Measurements from ENCODE around the gene SULT4A1. TPM values are rescaled to one million over a fixed set of nuclear protein-coding genes. Genes with fewer than 3 reads are reported as not detected.

SULT4A1 gene
- total and polyA plus RNA-seq, 2 of the 4 experiments (the other 2 are of a cell fraction) = 1.1 to 5.2 TPM

GRCh38 chr22:43835736-43836135 is 26.6 kb downstream of the SULT4A1 start:
- Histone ChIP-seq H3K79me1 (ENCODE audit: low read depth in 1 of 2, low read length in 2 of 2) (no peaks in the 10 kb centered on the region), H3K4me1 (ENCODE audit: control insufficient read depth, insufficient read depth, low read length) (peaks cover 4% of the 10 kb centered on the region; the same call in 1 of the 2 replicates), H3K36me3 (ENCODE audit: control insufficient read depth, insufficient read depth, low read length) (peaks cover 9% of the 10 kb centered on the region; the same call in 1 of the 2 replicates), H3K23ac (ENCODE audit: low read depth, low read length) (no peak overlapping the region), H2AK5ac (ENCODE audit: low read depth, low read length) (no peak overlapping the region), H4K8ac (ENCODE audit: low read depth in 2 of 2, low read length in 2 of 2) (no peak overlapping the region), H2AFZ (replicated peaks; ENCODE audit: low read length, poor library complexity) (peak overlapping the region; percentile 14), H3K18ac (ENCODE audit: low read depth, low read length) (no peak overlapping the region), H3K27ac (ENCODE audit: insufficient read depth, low read length) (no peak overlapping the region), H2BK20ac (ENCODE audit: low read depth, low read length) (no peak overlapping the region), H3K9me3 (ENCODE audit: control insufficient read depth, insufficient read depth, low read length) (no peaks in the 10 kb centered on the region), H2BK15ac (ENCODE audit: low read depth, low read length) (no peak overlapping the region), H2AK9ac (replicated peaks; ENCODE audit: low read depth, low read length, poor library complexity) (no peak overlapping the region), H3K9me1 (ENCODE audit: insufficient read depth, low read length) (no peaks in the 10 kb centered on the region), H4K5ac (ENCODE audit: low read depth, low read length) (no peak overlapping the region), H3K14ac (replicated peaks; ENCODE audit: low read depth, low read length) (no peak overlapping the region), H3K27me3 (ENCODE audit: control insufficient read depth, insufficient read depth, low read length) (no peaks in the 10 kb centered on the region; the same call in 1 of the 2 replicates), H3K4me3 (ENCODE audit: insufficient read depth, low read depth, low read length) (no peak overlapping the region), H2BK120ac (ENCODE audit: low read depth, low read length) (no peak overlapping the region), H2BK5ac (ENCODE audit: low read depth, low read length, poor library complexity, severe bottlenecking) (no peak overlapping the region), H4K91ac (ENCODE audit: insufficient read depth, low read depth, low read length) (no peak overlapping the region), H3K4me2 (ENCODE audit: low read depth, low read length) (no peak overlapping the region), H3K56ac (ENCODE audit: extremely low read depth, insufficient read depth, low read length) (no peak overlapping the region), H4K20me1 (ENCODE audit: insufficient read depth, low read length) (no peaks in the 10 kb centered on the region), H3K9ac (ENCODE audit: low read depth, low read length) (no peak overlapping the region), H3K4ac (ENCODE audit: low read depth, low read length) (no peak overlapping the region)
- BruUV-seq (replicated peaks) = no TSS peak
- in situ Hi-C loops (cut with MboI; ENCODE audit: low sequenced_read_pairs) (no loop called here), intact Hi-C loops (cut with micrococcal nuclease) (no loop called here), dilution Hi-C loops (cut with HindIII; ENCODE audit: low sequenced_read_pairs, unreplicated experiment) (no loop called here)
- WGBS, 2 experiments (ENCODE audit: extremely low coverage in 2 of 2, insufficient read length in 1 of 2) = 82% methylated on average over 5 of the region's 13 CpGs; no CpG with 5 or more reads in 1 of the 2 experiments
- POLR2A ChIA-PET (ENCODE audit: unreplicated experiment) = no interaction called here
- TF ChIP-seq CHD1 (IDR thresholded peaks at IDR 0.05; ENCODE audit: low read depth, low read length) (no peak), RCOR1 (IDR thresholded peaks at IDR 0.05; ENCODE audit: insufficient replicate concordance, low read length) (no peak), RAD21 (IDR thresholded peaks at IDR 0.05; ENCODE audit: low read length) (no peak), RFX5 (IDR thresholded peaks at IDR 0.05; ENCODE audit: low read depth, low read length) (no peak), POLR2A (IDR thresholded peaks at IDR 0.05; ENCODE audit: low read depth, low read length) (no peak), SMC3 (IDR thresholded peaks at IDR 0.05; ENCODE audit: low read depth, low read length) (no peak), MAZ (IDR thresholded peaks at IDR 0.05; ENCODE audit: borderline replicate concordance, low read depth, low read length) (no peak), FOS (IDR thresholded peaks at IDR 0.05; ENCODE audit: low read depth, low read length) (no peak), BHLHE40 (IDR thresholded peaks at IDR 0.05; ENCODE audit: low read depth, low read length) (no peak), CEBPB (IDR thresholded peaks at IDR 0.05; ENCODE audit: low read depth, low read length) (no peak)
- TF ChIP-seq, protein P1, sequence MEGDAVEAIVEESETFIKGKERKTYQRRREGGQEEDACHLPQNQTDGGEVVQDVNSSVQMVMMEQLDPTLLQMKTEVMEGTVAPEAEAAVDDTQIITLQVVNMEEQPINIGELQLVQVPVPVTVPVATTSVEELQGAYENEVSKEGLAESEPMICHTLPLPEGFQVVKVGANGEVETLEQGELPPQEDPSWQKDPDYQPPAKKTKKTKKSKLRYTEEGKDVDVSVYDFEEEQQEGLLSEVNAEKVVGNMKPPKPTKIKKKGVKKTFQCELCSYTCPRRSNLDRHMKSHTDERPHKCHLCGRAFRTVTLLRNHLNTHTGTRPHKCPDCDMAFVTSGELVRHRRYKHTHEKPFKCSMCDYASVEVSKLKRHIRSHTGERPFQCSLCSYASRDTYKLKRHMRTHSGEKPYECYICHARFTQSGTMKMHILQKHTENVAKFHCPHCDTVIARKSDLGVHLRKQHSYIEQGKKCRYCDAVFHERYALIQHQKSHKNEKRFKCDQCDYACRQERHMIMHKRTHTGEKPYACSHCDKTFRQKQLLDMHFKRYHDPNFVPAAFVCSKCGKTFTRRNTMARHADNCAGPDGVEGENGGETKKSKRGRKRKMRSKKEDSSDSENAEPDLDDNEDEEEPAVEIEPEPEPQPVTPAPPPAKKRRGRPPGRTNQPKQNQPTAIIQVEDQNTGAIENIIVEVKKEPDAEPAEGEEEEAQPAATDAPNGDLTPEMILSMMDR (conservative IDR thresholded peaks at IDR 0.05; ENCODE audit: low read depth, low read length) = no peak
- TF ChIP-seq, protein P2, sequence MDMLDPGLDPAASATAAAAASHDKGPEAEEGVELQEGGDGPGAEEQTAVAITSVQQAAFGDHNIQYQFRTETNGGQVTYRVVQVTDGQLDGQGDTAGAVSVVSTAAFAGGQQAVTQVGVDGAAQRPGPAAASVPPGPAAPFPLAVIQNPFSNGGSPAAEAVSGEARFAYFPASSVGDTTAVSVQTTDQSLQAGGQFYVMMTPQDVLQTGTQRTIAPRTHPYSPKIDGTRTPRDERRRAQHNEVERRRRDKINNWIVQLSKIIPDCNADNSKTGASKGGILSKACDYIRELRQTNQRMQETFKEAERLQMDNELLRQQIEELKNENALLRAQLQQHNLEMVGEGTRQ (IDR thresholded peaks at IDR 0.05; ENCODE audit: low read depth, low read length) = no peak
- TF ChIP-seq, protein P3, sequence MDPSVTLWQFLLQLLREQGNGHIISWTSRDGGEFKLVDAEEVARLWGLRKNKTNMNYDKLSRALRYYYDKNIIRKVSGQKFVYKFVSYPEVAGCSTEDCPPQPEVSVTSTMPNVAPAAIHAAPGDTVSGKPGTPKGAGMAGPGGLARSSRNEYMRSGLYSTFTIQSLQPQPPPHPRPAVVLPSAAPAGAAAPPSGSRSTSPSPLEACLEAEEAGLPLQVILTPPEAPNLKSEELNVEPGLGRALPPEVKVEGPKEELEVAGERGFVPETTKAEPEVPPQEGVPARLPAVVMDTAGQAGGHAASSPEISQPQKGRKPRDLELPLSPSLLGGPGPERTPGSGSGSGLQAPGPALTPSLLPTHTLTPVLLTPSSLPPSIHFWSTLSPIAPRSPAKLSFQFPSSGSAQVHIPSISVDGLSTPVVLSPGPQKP (IDR thresholded peaks at IDR 0.05; ENCODE audit: borderline replicate concordance, low read depth, low read length) = no peak
- DNase-seq = no peak
- ATAC-seq (ENCODE audit: low read depth) = no peak
- CTCF ChIA-PET = no interaction called here
